B cell (primary cell): ENCODE data around the gene CAMK2D. TPM values are rescaled to one million over a fixed set of nuclear protein-coding genes. Genes with fewer than 3 reads are reported as not detected.

Source experiments
- ATAC-seq: fragments of 200-7000 bp; cut with Tn5 transposase; one replicate; pipeline ENCODE4 v1.10.0; 2021; ENCODE audit warnings: low read depth, mild to moderate bottlenecking, moderate number of reproducible peaks, moderate library complexity
- CTCF ChIA-PET: fragments of 350-600 bp; sonication (Branson Sonifier 250); formaldehyde crosslinking; loops from one replicate; lab custom pipeline; 2021; ENCODE audit warnings: antibody characterized with exemption, inconsistent platforms; lab: Charles Lee
- POLR2A ChIA-PET: fragments of 350-600 bp; sonication (Branson Sonifier 250); formaldehyde crosslinking; loops from one replicate; lab custom pipeline; 2021; ENCODE audit warnings: antibody characterized with exemption; lab: Charles Lee
- DNase-seq: peaks from one replicate; pipeline ENCODE4 v3.0.0; 2013
- H2AFZ ChIP-seq: 2 replicates; pipeline ENCODE4 v1.6.1; 2012; ENCODE audit warnings: mild to moderate bottlenecking, low read depth, low read length; ENCODE audit not compliant: insufficient read depth, poor library complexity, severe bottlenecking
- H3K27ac ChIP-seq, 2 donors: 1 replicate in 1 of 2; 2 replicates in 1 of 2; pipeline ENCODE4 v1.5.1; 2012 to 2013; ENCODE audit warnings: low read length in 2 of 2, mild to moderate bottlenecking in 2 of 2, moderate library complexity in 1 of 2
- H3K27me3 ChIP-seq, 4 experiments: fragments of 200-600 bp in 1 of 4; sonication (generic) in 1 of 4; replicated peaks in 1 of 4; 1 replicate in 2 of 4; 2 replicates in 2 of 4; pipeline versions ENCODE4 v1.6.1 to v1.7.0; 2013 to 2016; ENCODE audit warnings: low read length in 3 of 4, mild to moderate bottlenecking in 2 of 4, mixed read lengths in 1 of 4, moderate library complexity in 1 of 4; ENCODE audit not compliant: insufficient read depth in 4 of 4, control insufficient read depth in 3 of 4; ENCODE audit errors: control extremely low read depth in 1 of 4
- H3K36me3 ChIP-seq, 2 experiments: replicated peaks in 1 of 2; 1 replicate in 1 of 2; 2 replicates in 1 of 2; pipeline versions ENCODE4 v1.6.1 to v1.7.1; 2013; ENCODE audit warnings: low read length in 1 of 2; ENCODE audit not compliant: insufficient read depth in 2 of 2, control insufficient read depth in 1 of 2; ENCODE audit errors: control extremely low read depth in 1 of 2, extremely low read depth in 1 of 2
- H3K4me1 ChIP-seq, 2 donors: fragments of 200-600 bp in 1 of 2; sonication (generic) in 1 of 2; 1 replicate in 1 of 2; 2 replicates in 1 of 2; pipeline versions ENCODE4 v1.5.1 to v1.6.1; 2013 to 2017; ENCODE audit warnings: low read length in 2 of 2; ENCODE audit not compliant: control insufficient read depth in 2 of 2, insufficient read depth in 2 of 2
- H3K4me2 ChIP-seq: replicated peaks from 2 replicates; pipeline ENCODE3; 2012; ENCODE audit warnings: mild to moderate bottlenecking, low read depth, low read length; ENCODE audit not compliant: poor library complexity, severe bottlenecking
- H3K4me3 ChIP-seq, 5 experiments: fragments of 200-600 bp in 1 of 5; sonication (generic) in 1 of 5; 1 replicate in 3 of 5; 2 replicates in 2 of 5; pipeline versions ENCODE4 v1.5.1 to v1.7.0; 2011 to 2016; ENCODE audit warnings: low read length in 4 of 5, mild to moderate bottlenecking in 4 of 5, low read depth in 2 of 5, control low read depth in 1 of 5, moderate library complexity in 1 of 5; ENCODE audit not compliant: insufficient read depth in 1 of 5; ENCODE audit errors: control extremely low read depth in 1 of 5, extremely low read depth in 1 of 5
- H3K79me2 ChIP-seq: fragments of 200-600 bp; sonication (generic); one replicate; pipeline ENCODE4 v1.6.0; 2016; ENCODE audit warnings: low read length; ENCODE audit not compliant: control insufficient read depth, insufficient read depth
- H3K9ac ChIP-seq: fragments of 200-600 bp; sonication (generic); 2 replicates; pipeline ENCODE4 v1.6.1; 2017; ENCODE audit warnings: mild to moderate bottlenecking, low read length, moderate library complexity
- H3K9me3 ChIP-seq, 3 donors: one replicate each; pipeline versions ENCODE4 v1.6.1 to v1.7.1; 2013; ENCODE audit warnings: low read length in 2 of 3; ENCODE audit not compliant: control insufficient read depth in 2 of 3, insufficient read depth in 1 of 3; ENCODE audit errors: control extremely low read depth in 1 of 3
- H4K20me1 ChIP-seq: 2 replicates; pipeline ENCODE4 v1.6.0; 2012; ENCODE audit warnings: mild to moderate bottlenecking, low read length; ENCODE audit not compliant: insufficient read depth, control insufficient read depth, poor library complexity, severe bottlenecking
- H3K27ac Mint-ChIP-seq: one replicate; pipeline ENCODE4 v1.8.0; 2021; ENCODE audit warnings: mixed read lengths
- H3K27me3 Mint-ChIP-seq: one replicate; pipeline ENCODE4 v1.8.0; 2021; ENCODE audit warnings: mixed read lengths
- H3K4me1 Mint-ChIP-seq: one replicate; pipeline ENCODE4 v1.8.0; 2021; ENCODE audit warnings: mixed read lengths
- H3K4me3 Mint-ChIP-seq: one replicate; pipeline ENCODE4 v1.8.0; 2021; ENCODE audit warnings: mixed read lengths
- H3K9me3 Mint-ChIP-seq: one replicate; pipeline ENCODE4 v1.8.0; 2022; ENCODE audit warnings: mixed read lengths; ENCODE audit not compliant: insufficient read depth
- EZH2 ChIP-seq: IDR thresholded peaks from 2 replicates; pipeline ENCODE4 v1.6.1; 2012; ENCODE audit warnings: borderline replicate concordance, low read depth, mild to moderate bottlenecking, moderate library complexity, low read length; ENCODE audit not compliant: insufficient read depth, poor library complexity, severe bottlenecking
- WGBS: methylation state at CpG from one replicate; pipeline ENCODE4 v1.1.5; 2013; ENCODE audit warnings: missing lambda C conversion rate; ENCODE audit not compliant: insufficient coverage; 5-methylcytosine and 5-hydroxymethylcytosine counted together
- intact Hi-C: fragments of 100-400 bp; cut with micrococcal nuclease; formaldehyde crosslinking; loops from one replicate; pipeline ENCODE4 v1.10.0; 2022
- polyA plus RNA-seq: library from polyadenylated mRNA; depleted of rRNA; stranded (reverse); fragments of >200 nt; gene quantifications from 2 replicates; pipeline ENCODE4 v1.2.3, GENCODE V29; 2012
- total RNA-seq, 2 donors: library from RNA; stranded (reverse); fragments of 120-200 nt in 1 of 2; gene quantifications; 1 replicate in 1 of 2; 2 replicates in 1 of 2; pipeline versions ENCODE4 v1.2.3 to v1.2.4, GENCODE V29; 2013 to 2022
- TF ChIP-seq, protein P1 (sequence below): fragments of 200-600 bp; IDR thresholded peaks from one replicate; pipeline ENCODE4 v1.8.0; 2022; ENCODE audit warnings: antibody characterized with exemption, mild to moderate bottlenecking

The CAMK2D gene
- total and polyA plus RNA-seq, 2 donors (not counting 1 experiment from before 2014, with no cell fraction given), result 26.3 to 57.0 TPM

DNA sequence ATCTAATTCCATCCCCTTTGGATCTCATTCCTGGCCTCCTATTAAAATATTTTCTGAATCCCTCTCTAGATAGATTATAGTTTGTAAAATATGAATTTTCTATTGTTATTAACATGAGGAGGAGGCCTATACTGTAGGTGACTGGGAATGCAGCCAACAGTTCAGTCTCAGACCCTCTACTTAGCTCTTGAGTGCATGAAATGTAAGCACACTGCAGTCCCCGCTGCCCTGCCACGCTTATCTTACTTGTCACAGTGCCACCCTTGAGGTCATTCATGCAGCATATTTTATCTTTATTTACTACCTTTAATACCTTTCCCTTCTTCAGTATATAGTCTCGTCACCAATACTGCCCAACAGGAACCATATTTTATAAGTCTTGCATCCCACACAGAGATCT is 151.0 kb downstream of the CAMK2D start:
- no peak for TF ChIP-seq EZH2
- ATAC-seq, result no peak
- Histone ChIP-seq H2AFZ (no peak overlapping the region), H3K9me3 (peaks cover 0 to 8% (median 0%) of the 10 kb centered on the region in 3 donors), H3K9ac (no peak overlapping the region), H3K79me2 (peaks cover 87% of the 10 kb centered on the region), H3K27me3 (no peaks in the 10 kb centered on the region), H3K27ac (no peak overlapping the region), H3K4me2 (no peak overlapping the region), H4K20me1 (no peaks in the 10 kb centered on the region), H3K36me3 (peaks cover 0 to 1% of the 10 kb centered on the region in 2 experiments), H3K4me3 (no peak overlapping the region), H3K4me1 (peaks cover 26 to 46% of the 10 kb centered on the region in 2 donors)
- DNase-seq, result no peak
- Mint-ChIP-seq H3K27me3 (no peaks in the 10 kb centered on the region), H3K4me3 (no peak overlapping the region), H3K27ac (no peak overlapping the region), H3K9me3 (no peaks in the 10 kb centered on the region), H3K4me1 (peaks cover 76% of the 10 kb centered on the region)
- intact Hi-C loops, result no loop called here
- ChIA-PET POLR2A (interaction anchor here (0.5 kb wide), 1 partner anchor 51 kb away, joined by 3 read pairs; no protein-coding TSS in a partner anchor), CTCF (no interaction called here)
- 91% methylated on average over 2 of the region's 3 CpGs for WGBS

DNA sequence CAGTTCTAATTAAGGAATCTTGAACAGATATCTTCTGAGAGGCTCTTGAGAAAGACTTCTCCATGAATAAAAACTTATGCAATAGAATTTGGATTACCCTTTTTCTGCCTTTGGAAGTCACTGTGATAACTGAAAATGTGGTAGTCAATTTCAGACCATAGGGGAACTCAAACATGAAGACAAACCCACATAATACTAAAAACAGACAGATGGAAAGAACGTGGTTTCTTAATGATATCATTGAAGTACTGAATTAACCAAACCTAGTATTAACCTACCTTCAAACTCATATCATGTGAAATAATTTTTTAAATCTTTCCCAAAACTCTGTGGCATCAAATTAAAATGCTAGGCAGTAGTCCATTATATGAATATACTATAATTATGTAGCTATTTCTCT is 153.5 kb downstream of the CAMK2D start:
- peak overlapping the region; percentile 7 for H3K4me2 ChIP-seq
- peak overlapping the region; percentile 3 for H3K4me3 Mint-ChIP-seq
- no peak for TF ChIP-seq EZH2
- TF ChIP-seq, protein P1, sequence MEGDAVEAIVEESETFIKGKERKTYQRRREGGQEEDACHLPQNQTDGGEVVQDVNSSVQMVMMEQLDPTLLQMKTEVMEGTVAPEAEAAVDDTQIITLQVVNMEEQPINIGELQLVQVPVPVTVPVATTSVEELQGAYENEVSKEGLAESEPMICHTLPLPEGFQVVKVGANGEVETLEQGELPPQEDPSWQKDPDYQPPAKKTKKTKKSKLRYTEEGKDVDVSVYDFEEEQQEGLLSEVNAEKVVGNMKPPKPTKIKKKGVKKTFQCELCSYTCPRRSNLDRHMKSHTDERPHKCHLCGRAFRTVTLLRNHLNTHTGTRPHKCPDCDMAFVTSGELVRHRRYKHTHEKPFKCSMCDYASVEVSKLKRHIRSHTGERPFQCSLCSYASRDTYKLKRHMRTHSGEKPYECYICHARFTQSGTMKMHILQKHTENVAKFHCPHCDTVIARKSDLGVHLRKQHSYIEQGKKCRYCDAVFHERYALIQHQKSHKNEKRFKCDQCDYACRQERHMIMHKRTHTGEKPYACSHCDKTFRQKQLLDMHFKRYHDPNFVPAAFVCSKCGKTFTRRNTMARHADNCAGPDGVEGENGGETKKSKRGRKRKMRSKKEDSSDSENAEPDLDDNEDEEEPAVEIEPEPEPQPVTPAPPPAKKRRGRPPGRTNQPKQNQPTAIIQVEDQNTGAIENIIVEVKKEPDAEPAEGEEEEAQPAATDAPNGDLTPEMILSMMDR, result no peak
- no peak overlapping the region for H2AFZ ChIP-seq
- no peak overlapping the region for H3K4me3 ChIP-seq
- no peak for ATAC-seq
- peaks cover 0 to 1% of the 10 kb centered on the region in 2 experiments for H3K36me3 ChIP-seq
- no peaks in the 10 kb centered on the region for H3K9me3 Mint-ChIP-seq
- H3K79me2 ChIP-seq, result peaks cover 81% of the 10 kb centered on the region
- no CpG with 5 or more reads among the region's 1 CpG for WGBS
- no peaks in the 10 kb centered on the region for H4K20me1 ChIP-seq
- DNase-seq, result no peak
- no peaks in the 10 kb centered on the region for H3K27me3 Mint-ChIP-seq
- ChIA-PET CTCF (no interaction called here), POLR2A (no interaction called here)
- no peak overlapping the region for H3K27ac Mint-ChIP-seq
- no peak overlapping the region for H3K9ac ChIP-seq
- H3K9me3 ChIP-seq, result peaks cover 0 to 8% (median 0%) of the 10 kb centered on the region in 3 donors
- peaks cover 26 to 42% of the 10 kb centered on the region in 2 donors for H3K4me1 ChIP-seq
- peaks cover 67% of the 10 kb centered on the region for H3K4me1 Mint-ChIP-seq
- no peak overlapping the region for H3K27ac ChIP-seq
- intact Hi-C loops, result loop anchor here (1.0 to 5.0 kb wide), 2 partner anchors 7 to 34 kb away; no protein-coding TSS in a partner anchor
- H3K27me3 ChIP-seq, result no peaks in the 10 kb centered on the region
